Effector memory CD4-positive, alpha-beta T cell (primary cell): ENCODE results near the gene MALSU1.

ENCODE experiments used
- DNase-seq, 3 donors: peaks; one replicate each; pipeline ENCODE4 v3.0.0-alpha.2; 2020
- H3K27ac ChIP-seq: 2 replicates; pipeline ENCODE4 v1.7.0; 2013; ENCODE audit warnings: mild to moderate bottlenecking, low read length, moderate library complexity; ENCODE audit not compliant: insufficient read depth, poor library complexity, severe bottlenecking
- H3K27me3 ChIP-seq: replicated peaks from 2 replicates; pipeline ENCODE4 v1.7.0; 2013; ENCODE audit warnings: mild to moderate bottlenecking, low read length; ENCODE audit not compliant: insufficient read depth, control insufficient read depth, poor library complexity, severe bottlenecking
- H3K36me3 ChIP-seq: 2 replicates; pipeline ENCODE4 v1.7.0; 2013; ENCODE audit warnings: mild to moderate bottlenecking, low read length, moderate library complexity; ENCODE audit not compliant: control insufficient read depth, insufficient read depth
- H3K4me1 ChIP-seq: 2 replicates; pipeline ENCODE4 v1.7.0; 2013; ENCODE audit warnings: low read length, mild to moderate bottlenecking; ENCODE audit not compliant: control insufficient read depth, insufficient read depth, poor library complexity, severe bottlenecking
- H3K4me3 ChIP-seq: 2 replicates; pipeline ENCODE4 v1.7.0; 2013; ENCODE audit warnings: low read length, low read depth, mild to moderate bottlenecking; ENCODE audit not compliant: insufficient read depth, poor library complexity, severe bottlenecking
- H3K9me3 ChIP-seq: 2 replicates; pipeline ENCODE4 v1.7.0; 2013; ENCODE audit warnings: mild to moderate bottlenecking, low read length, moderate library complexity; ENCODE audit not compliant: control insufficient read depth

MALSU1 gene

DNA sequence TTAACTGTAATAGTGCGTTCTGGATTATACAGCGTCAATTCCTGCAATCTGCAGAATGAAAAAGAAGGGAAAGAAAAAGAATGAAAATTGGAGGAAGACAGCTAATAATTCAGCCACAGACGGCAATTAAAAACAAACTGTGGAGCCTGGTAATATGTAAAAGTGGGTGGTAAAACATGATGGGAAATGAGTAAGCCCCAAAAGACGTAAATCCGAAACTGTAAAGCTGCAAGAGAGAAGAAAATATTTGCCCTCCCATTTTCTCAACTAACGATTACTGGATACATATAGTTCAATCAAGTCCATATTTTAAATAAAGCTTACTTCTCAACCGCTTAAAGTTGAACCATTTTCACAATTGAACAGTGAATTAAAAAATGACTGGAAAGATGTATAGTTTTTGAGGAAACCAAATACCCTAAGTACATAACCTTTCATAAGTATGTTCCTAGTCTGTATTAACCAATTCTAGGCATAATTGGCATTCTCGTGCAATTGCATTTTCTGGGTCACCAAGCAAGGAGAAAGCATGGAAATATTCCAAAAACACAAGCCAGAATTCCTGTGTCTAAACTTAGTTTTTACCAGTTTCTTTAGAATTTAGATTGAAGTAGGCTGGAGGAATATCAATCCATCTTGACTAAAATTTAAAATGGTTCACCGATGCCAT is 44.8 kb downstream of the MALSU1 start:
- H3K27ac ChIP-seq: no peak overlapping the region
- H3K27me3 ChIP-seq: no peaks in the 10 kb centered on the region
- no peaks in the 10 kb centered on the region for H3K9me3 ChIP-seq
- no peak overlapping the region for H3K4me3 ChIP-seq
- no peaks in the 10 kb centered on the region for H3K4me1 ChIP-seq
- DNase-seq: no peak
- H3K36me3 ChIP-seq: no peaks in the 10 kb centered on the region

DNA sequence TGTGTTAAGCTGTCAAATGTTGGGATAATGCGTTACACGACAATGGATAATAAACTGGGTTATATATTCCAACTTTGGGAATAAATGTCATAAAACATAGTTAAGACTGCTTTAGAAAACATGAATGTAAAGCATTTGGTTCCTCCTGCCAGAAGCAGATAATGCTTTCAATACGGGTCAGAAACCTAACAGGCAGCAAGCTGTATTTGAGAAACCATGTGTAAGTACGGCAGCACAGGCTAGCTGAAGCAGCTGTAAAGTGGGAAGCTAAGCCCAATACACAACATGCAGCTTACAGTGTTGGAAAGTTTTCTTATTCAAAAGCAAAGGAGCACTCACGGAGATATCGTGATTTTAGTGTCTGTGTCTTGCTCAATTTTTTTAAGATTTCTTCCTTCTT is 46.5 kb downstream of the MALSU1 start:
- Histone ChIP-seq H3K36me3 (no peaks in the 10 kb centered on the region), H3K27ac (no peak overlapping the region), H3K27me3 (no peaks in the 10 kb centered on the region), H3K4me1 (no peaks in the 10 kb centered on the region), H3K9me3 (no peaks in the 10 kb centered on the region), H3K4me3 (no peak overlapping the region)
- DNase-seq: no peak

DNA sequence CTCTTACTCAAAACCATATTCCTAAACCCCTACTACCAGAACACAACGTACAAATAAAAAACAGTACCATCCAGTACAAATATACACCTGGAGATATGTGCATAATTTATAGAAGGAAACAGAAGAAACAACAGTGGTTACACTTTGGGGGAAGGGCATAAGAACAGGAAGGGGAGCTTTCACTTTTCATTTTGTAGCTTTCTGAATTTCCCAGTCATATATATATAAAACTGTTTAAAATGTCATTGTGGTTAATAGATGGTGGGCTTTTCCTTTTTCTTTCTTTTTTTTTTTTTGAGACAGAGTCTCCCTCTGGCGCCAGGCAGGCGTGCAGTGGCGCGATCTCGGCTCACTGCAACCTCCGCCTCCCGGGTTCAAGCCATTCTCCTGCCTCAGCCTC is 47.2 kb downstream of the MALSU1 start:
- Histone ChIP-seq H3K27ac (no peak overlapping the region), H3K27me3 (no peaks in the 10 kb centered on the region), H3K4me1 (no peaks in the 10 kb centered on the region), H3K9me3 (no peaks in the 10 kb centered on the region), H3K36me3 (no peaks in the 10 kb centered on the region), H3K4me3 (peak overlapping the region; percentile 24)
- DNase-seq: no peak

DNA sequence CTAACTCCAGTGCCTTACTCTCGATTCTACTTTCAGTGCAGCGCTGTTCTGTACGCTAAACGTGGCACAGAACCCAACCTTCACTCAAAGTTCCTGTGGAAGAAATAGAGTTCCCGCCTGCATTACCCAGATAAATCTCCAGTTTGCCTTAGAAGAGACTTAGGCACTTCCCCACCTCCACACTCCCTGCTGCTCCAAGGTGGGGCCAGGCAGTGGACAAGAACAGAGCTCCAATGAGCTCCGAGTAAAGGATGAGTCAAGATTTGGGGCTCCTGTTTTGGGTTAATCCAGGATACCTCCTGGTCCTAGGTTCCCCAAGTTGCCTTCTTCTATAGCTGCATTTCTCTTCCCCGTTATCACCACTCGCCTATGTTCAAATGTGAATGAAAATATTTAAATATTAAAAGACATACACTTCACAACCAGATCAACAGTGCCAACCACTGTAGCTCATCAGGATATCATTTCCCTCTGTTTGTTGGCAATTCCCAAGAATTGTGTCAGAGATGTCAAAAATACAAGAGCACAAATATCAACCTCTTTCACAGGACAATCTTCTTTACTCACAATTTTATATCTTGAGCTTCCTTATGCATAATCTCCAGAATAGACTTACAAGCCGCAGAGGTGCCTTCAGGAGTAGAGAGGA is 48.0 kb downstream of the MALSU1 start:
- DNase-seq: no peak
- no peak overlapping the region for H3K27ac ChIP-seq
- H3K4me1 ChIP-seq: no peaks in the 10 kb centered on the region
- no peaks in the 10 kb centered on the region for H3K27me3 ChIP-seq
- no peaks in the 10 kb centered on the region for H3K36me3 ChIP-seq
- no peaks in the 10 kb centered on the region for H3K9me3 ChIP-seq
- no peak overlapping the region for H3K4me3 ChIP-seq

DNA sequence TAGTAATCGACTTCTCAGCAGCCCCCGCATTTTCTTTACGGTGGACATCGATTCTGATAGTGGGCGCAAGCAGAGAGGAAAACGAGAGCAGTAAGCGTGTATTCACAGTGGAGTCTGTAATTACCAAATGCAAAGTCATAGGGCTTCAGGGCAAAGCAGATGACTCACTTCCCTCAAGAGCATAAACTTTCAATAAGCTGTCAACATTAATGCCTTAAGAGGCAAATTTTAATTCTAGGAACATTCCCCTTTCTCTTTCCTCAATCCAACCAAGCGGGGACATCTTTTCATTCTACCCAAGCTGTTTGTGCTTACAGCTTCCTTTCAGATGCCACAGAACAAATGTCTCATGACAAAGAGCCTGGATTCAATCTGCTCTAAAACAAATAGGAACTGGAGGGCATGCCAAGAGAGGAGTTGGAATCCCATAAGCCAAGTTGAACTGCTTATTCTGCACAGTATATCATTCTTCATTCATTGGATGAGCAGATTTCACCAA is 48.6 kb downstream of the MALSU1 start:
- DNase-seq: no peak
- H3K4me1 ChIP-seq: no peaks in the 10 kb centered on the region
- no peaks in the 10 kb centered on the region for H3K9me3 ChIP-seq
- no peak overlapping the region for H3K27ac ChIP-seq
- no peaks in the 10 kb centered on the region for H3K27me3 ChIP-seq
- H3K4me3 ChIP-seq: no peak overlapping the region
- no peaks in the 10 kb centered on the region for H3K36me3 ChIP-seq

DNA sequence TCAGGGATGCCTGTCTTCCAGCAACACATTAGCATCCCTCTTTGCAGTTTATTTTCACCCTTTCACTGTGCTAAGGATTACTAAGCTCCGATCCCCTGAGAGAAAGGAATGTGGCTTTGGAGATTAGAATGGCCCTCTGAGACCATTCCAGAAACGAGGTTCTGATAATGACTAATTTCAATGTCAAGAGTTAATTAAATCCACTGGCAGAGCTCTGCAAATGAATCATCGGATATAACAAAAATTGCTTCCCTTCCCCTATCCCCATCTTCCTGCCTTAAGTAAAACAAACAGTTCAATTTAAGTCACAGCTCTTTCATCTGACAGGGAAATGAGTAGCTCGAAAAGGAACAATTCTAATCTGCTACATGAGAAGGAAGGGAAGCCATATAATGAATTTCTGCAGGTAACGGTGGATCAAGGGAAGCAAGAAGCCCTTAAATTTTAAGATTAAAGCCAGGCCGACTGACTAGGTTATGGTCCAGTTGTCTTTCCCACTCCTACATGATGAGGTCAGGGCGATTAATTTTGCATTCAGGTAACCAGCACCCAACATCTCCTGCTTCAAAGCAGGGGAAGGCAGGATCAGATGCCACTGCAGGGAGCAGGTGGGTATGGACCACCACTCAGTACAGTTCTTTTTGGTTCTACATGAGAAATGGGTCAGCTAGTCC is 50.5 kb downstream of the MALSU1 start:
- H3K36me3 ChIP-seq: no peaks in the 10 kb centered on the region
- no peaks in the 10 kb centered on the region for H3K9me3 ChIP-seq
- DNase-seq: no peak
- H3K4me3 ChIP-seq: no peak overlapping the region
- no peaks in the 10 kb centered on the region for H3K27me3 ChIP-seq
- no peaks in the 10 kb centered on the region for H3K4me1 ChIP-seq
- no peak overlapping the region for H3K27ac ChIP-seq

DNA sequence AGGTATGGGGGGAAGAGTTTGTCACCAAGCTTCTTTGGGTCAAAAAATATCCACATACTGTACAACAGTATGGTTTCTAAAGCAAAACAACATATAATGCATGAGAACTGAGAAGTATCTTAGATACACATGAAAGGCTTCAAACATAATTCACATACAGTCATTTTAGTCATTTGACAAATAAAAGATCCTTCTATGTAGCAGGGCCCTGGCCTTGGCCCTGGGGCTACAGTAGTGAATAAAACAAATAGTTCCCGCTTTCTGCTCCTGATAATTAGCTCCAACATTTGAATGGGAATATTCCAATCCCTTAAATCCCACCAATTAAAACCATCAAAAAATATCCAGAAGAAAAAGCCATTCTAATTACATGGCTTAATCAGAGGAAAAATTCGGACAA is 51.3 kb downstream of the MALSU1 start:
- H3K4me1 ChIP-seq: no peaks in the 10 kb centered on the region
- H3K36me3 ChIP-seq: no peaks in the 10 kb centered on the region
- H3K4me3 ChIP-seq: no peak overlapping the region
- no peaks in the 10 kb centered on the region for H3K9me3 ChIP-seq
- DNase-seq: no peak
- no peaks in the 10 kb centered on the region for H3K27me3 ChIP-seq
- H3K27ac ChIP-seq: no peak overlapping the region

DNA sequence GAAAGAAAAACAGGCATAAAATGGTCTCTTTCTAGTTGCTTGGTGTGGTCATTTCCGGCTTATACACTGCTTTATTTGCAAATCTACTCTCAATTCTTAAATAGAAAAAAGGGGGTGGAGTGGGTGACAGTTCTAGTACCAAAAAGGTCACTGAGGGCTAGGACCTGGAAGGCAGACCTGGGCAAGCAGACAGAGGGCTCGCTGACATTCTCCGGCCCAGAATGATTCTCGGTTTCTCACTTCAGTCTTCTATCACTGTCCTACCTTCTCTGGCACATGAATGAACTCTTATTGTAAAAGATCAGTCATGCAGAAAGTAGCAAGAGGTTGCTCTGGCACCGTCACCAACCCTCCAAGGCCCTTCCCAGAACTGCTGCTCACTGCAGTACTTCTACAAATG is 54.0 kb downstream of the MALSU1 start:
- peaks cover 6% of the 10 kb centered on the region for H3K4me1 ChIP-seq
- H3K9me3 ChIP-seq: no peaks in the 10 kb centered on the region
- H3K27me3 ChIP-seq: no peaks in the 10 kb centered on the region
- no peaks in the 10 kb centered on the region for H3K36me3 ChIP-seq
- H3K4me3 ChIP-seq: no peak overlapping the region
- no peak for DNase-seq
- no peak overlapping the region for H3K27ac ChIP-seq

DNA sequence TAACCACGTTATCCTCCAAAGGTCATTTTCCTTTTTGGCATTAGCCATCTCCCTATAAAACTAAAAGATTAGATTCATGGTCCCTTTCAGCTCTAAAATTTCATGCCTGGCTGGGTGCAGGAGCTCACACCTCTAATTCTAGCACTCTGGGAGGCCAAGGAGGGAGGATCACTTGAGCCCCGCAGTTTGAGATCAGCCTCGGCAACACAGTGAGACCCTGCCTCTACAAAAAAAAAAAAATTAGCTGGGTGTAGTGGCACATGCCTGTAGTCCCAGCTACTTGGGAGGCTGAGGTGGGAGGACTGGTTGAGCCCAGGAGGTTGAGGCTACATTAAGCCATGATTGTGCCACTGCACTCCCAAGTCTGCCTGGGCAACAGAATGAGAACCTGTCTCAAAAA is 57.0 kb downstream of the MALSU1 start:
- no peaks in the 10 kb centered on the region for H3K36me3 ChIP-seq
- no peak overlapping the region for H3K27ac ChIP-seq
- no peak for DNase-seq
- H3K9me3 ChIP-seq: no peaks in the 10 kb centered on the region
- H3K4me3 ChIP-seq: no peak overlapping the region
- H3K27me3 ChIP-seq: no peaks in the 10 kb centered on the region
- H3K4me1 ChIP-seq: peaks cover 6% of the 10 kb centered on the region

DNA sequence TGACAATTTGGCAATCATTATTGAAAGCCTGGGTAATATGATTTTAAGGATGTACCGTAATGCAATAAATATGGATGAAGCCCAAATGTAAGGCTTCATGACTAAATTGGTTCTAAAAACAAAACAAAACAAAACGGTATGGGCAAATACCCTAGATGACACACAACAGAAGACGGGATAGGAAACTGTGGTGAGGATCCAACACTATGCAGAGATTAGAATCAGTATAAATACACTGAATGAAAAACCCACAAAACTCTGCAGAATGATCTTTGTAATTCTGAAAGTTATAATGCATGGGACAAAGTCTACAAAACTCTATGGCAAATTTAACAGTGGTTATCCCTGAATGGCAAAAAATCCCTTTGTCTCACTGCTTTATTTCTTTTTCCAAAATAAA is 57.6 kb downstream of the MALSU1 start:
- no peak for DNase-seq
- no peaks in the 10 kb centered on the region for H3K36me3 ChIP-seq
- H3K4me1 ChIP-seq: peaks cover 6% of the 10 kb centered on the region
- H3K27ac ChIP-seq: no peak overlapping the region
- no peak overlapping the region for H3K4me3 ChIP-seq
- H3K9me3 ChIP-seq: no peaks in the 10 kb centered on the region
- H3K27me3 ChIP-seq: no peaks in the 10 kb centered on the region
